Fibroblast of upper back skin (primary cell): ENCODE results near the gene LHPP.

Experiments
- DNase-seq: peaks from one replicate; pipeline ENCODE4 v3.0.0-alpha.2; 2013

The LHPP gene

DNA sequence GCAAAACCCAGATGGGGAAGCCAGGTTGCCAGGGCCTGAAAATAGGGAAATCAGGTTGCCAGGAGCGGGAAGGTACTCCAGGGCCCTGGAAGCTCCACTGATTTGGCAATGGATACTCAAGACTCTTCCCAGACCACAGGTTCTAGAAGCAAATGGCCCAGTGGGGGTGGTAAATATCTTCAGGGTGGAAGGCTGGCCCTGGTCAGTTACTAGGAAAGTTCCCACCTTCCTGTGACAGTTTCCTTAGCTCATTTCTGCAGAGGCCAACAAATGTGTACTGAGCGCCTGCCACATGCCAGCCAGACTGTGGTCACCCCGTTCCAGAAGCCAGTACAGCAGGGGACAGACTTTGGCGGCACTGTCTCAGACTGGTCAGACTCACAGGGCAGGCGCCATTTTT lies 168.9 kb downstream of the LHPP start:
- no peak for DNase-seq

DNA sequence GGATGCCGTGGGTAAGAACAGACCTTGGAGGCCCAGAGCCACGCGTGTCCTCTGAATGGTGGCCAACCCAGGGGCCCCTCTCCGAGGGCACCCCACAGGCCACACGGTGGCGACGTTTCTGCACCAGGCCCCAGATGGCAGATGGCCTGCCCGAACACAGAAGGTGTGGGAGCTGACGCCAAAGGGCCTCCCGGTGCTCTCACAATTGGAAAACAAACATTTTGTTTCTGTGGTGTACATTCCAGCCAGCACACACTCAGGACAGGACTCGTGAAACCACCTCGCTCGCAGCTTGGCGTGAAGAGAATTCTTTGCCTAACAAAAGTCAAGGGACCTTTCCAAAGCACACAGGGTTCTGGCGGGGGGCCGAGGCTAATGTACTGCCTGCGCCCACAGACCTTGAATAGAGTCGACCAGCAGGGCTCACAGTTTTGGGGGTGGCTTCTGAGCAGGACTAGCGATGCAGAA lies 170.5 kb downstream of the LHPP start:
- no peak for DNase-seq

DNA sequence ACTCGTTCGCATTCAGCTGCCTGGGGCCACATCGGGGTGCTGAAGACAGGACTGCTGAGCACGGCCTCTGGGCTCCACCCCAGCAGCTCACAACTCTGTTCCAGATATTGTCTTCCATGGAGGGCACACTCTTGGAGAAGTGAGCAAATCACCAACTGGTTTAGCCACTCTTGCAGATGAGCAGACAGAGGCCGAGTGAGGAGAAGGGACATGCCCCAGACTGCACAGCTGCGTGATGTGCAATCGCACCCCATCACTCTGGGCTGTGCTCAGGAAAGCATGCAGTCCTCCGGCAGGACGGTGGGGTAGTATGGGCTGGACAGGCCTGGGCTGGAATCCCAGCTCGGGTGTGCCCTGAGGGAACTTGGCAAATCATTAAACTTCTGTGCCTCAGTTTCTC lies 170.9 kb downstream of the LHPP start:
- no peak for DNase-seq

DNA sequence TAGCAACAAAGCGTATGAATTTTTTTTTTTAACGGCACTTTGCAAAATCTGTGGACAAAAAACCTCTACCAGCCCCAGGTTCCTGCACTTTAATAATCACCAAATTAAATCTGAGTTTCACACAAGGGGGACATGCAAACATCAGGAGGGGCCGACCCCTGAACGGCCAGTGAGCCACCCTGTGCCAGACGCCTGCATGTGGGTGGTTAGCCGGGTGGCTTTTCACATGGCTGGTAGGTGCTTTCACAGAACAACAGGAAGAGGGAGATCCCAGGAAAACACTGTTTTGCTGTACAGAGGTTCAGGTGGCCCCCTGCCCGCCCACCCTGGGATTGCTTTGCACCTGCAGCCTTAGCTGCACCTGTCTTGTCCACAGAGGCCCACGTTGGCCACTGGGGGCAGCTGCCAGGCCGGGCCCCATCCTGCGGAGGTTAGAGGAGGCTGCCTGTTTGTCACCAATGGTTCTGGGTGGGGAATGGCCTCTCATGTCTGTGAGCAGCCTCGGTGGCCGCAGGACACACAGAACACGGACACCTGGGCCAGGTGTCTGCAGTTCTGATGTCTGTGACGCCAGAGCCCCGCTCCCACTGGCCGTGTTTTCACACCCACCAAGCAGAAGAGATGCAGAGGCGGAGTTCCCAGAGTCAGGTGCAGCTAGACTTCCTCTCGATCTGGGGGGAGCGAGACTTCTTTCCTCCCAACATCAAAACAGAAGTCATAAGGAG lies 174.8 kb downstream of the LHPP start:
- DNase-seq = no peak

DNA sequence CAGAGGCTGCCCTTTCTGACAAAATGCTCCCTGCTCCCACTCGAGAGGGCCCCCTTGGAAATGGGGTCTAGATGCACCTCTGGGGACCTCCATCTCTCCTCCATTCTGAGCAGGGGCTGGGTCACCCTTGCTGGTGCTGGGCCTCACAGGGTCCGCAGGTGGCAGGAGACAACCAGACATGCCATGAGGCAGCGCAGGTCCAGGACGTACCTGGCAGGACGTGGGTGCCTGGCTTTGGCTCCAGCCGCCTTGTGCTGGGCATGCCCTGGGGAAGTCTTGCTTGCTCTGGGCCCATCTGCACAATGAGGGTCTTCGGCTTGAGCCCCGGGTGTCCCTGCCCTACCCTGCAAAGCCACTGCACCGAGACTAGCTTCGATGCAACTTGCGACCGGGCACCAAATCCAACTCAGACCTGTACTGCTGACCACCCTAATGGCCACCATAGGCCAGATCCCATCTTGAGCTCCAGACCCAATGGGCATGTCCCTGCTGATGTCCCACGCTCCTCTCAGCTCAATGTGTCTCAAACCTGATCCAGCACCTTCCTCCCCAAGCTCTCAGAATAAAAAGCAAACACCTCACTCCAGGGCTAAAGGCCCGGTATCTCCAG lies 175.6 kb downstream of the LHPP start:
- DNase-seq = no peak

DNA sequence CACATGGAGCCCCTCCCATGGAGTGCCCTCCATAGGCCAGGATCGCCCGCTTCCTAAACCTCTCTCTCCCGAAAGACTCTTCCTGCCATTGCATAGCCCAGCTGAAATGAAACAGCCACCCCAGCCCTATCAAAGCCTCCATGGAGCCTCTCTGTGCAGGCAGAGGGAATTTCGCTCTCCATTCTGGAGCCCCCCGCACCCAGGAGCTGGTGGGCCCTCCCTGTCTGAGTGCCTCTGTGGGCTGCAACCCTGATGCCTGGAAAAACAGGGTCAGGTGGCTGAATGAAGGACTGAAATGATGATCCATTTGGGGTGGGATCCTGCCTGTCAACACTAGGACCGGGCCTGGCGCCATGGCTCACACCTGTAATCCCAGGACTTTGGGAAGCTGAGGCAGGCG lies 176.1 kb downstream of the LHPP start:
- DNase-seq = no peak

DNA sequence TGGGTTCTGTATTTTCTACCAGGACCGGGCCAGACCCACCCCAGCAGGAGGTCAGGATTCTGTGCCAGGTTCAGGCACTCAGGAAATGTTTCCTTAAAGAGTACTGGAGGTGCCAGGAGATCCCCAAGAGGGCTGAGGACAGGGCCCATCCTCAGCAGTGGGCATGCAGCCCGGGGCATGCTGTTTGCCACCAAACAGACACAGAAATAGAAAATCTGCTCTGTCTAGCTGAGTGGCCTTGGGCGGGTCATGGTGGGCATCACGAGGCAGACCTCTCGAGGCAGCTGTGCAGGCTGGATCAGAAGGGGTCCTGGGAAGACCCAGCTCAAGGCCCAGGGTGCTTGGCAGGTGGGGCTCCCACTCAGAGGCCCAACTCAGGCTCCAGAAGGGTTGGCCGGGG lies 177.6 kb downstream of the LHPP start:
- no peak for DNase-seq

DNA sequence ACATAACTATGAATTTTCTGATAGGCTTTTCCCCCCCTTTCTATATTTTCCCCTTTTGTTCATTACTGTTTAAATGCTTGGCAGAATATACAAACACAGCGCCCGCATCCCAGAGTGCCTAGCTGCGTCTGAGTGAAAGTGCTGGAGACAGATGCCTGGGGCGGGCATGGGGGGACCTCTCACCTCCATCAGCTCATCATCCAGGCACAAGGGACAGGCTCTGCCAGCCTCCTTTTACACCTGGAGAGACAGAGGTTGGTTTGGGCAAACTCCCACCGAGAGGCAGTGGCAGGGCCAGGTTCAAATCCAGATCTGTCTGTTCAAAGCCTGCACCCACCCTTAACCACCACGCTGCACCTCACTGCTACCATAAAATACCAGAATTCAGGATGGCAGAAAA lies 178.0 kb downstream of the LHPP start:
- DNase-seq = no peak

DNA sequence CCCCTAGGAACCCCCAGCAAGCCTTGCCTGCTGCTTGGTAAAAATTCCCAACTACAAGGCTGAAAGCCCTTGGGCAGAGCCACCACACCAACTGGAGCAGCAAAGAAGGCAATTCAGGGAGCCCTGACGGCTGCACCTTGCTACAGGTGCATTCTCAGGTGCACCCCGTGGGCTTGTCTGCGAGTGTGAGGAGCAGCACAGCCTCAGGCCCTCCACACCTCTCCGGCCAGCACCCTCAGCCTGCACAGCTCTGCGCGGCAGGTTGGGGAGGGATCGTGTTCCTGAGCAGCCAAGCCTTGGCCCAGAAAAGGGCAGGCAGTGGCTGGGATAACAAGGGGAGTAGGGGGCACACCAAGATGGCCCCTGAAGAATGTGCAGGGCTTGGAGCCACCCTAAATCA lies 178.4 kb downstream of the LHPP start:
- no peak for DNase-seq

DNA sequence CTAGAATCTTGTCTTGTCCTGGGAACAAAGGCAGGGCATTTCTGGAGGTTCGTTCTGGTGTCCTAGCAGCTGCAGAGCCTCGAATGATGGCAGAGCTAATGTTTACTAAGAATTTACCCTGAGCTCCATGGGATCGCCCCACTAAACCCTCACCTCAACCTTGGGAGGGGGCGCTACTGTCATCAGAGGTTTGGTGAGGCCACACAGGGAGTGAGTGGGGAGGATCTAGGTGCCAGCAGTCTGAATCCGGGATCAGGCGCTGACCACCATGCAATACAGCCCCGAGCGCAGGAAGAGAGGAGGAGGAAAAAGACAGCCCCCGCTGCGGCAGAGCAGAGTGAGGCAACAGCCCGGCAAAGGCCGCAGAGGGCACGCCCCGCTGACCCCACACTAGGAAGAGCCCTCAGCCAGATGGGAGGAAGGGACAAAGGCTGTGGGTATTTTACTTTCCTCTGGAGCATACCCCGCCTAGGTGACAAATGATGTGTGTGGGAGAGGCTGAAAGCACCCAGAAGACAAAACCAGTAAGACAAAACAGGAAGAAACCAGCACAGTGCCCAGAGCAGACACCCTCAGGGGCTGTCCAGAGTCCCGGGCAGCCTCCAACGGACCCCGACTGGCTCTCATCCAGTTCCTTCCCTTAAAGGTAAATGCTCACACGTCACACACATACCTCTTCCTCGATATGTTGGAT lies 179.1 kb downstream of the LHPP start:
- DNase-seq = no peak

DNA sequence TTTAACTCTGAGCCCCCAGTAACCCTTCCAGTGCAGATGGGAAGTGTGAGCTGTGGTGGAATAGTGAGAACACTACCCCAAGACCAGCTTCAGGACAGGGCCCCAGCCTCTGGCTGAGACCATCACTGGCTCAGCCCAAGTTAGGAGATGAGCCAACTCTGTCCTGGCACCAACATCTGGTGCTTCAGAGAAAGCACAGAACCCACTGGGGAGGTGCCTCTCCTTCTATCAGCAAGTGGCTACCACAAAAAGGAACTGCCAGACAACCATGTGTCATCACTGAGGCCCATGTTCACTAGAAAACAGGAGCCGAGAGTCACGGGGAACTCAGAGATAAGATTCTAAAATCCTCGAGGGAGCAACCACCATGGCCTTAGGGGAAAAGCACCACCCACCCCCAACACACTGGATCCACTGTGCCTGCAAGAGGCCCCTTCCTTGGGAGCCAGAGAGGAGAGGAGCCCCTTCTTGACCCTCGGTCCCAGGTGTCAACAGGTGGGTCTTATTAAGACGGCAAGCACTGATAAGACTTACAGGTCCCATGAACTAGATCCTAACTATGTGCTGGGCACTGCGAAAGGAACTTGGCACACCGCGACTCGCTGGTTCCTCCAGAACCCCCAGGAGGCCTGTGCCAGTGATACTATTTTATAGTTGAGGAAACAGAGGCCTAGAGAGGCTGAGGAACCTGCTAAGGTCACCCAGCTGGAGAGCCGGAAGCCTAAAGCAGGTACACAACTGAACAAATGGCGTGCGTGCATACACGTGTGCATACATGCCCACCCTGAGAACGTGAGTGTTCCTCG lies 179.9 kb downstream of the LHPP start:
- DNase-seq = peak; percentile 27

DNA sequence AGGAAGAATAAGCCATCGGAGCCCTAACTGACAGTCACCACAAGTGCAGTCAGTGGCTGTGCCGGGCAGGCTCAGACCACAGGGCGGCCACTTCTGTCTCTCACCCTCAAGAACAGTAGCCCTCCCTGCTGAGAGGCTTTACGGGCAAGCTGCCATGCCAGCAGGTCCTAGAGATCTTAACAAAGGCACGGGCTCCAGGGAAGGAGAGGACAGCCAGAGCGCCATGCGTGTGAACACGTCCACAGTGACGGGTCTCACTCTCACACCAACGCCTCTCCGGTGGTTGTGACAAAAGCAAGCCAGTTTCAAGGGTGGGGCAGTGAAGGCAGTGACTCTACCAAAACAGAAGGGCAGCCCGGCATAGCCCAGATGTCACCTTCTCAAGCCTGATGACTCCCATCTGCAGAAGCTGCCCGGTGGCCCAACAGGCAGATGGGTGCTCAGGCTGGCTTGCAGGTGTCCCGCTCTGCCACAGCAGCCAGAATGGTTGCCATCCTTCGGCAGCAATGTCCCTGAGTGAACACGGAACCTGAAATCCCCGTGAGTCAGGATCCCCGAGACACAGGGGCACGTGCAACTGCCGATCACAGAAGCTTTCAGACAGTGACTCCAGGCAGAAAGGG lies 180.6 kb downstream of the LHPP start:
- DNase-seq = no peak

DNA sequence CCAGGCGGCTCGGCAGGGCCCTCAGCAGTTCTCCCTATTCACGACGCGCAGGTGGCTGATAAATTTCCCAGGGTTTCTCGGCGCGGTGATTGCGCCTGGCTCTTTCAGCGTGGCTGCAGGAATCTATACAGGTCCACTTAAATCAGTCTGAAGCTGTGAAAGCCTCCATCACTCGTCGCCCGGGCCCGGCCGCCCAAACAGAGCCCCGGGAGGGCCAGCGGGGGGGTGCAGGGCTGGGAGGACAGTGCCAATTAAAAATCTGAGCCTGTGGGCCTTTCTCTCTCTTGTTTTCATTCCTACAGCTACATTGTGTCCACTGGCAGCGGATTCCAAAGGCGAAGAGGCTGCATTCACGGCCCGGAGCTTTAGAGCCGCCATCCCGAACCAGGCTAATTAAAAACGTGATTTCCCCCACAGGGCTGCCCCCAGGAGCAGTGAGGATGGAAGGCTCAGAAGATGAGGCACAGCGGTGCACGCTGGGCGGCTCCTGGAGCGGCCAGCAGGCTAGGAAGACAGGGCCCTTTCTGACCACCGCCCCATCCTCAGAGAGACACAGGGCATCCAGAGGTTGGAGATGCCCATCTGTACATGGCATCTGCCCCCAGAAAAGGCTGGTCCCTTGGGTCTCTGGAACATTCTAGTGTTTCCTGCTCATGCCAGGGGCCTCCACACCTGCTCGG lies 181.8 kb downstream of the LHPP start:
- DNase-seq = no peak

DNA sequence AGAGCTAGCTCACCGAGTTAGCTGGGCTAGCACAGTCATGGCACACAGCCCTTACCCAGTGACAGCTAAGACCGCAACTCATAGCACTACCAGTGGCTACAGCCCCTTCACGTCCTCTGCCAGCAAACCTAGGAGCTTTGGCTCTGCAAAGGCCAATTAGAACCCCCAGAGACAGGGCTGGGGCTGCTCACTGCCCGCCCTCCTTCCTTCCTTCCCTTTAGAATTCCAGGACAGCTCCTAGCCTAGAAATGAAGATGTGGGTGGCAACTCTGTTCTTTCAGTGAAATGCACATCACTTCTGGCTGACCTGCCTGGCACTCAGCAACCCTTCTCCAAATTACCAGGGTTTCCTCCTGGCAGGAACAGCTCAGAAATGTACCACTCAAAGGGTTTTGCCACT lies 182.6 kb downstream of the LHPP start:
- no peak for DNase-seq

DNA sequence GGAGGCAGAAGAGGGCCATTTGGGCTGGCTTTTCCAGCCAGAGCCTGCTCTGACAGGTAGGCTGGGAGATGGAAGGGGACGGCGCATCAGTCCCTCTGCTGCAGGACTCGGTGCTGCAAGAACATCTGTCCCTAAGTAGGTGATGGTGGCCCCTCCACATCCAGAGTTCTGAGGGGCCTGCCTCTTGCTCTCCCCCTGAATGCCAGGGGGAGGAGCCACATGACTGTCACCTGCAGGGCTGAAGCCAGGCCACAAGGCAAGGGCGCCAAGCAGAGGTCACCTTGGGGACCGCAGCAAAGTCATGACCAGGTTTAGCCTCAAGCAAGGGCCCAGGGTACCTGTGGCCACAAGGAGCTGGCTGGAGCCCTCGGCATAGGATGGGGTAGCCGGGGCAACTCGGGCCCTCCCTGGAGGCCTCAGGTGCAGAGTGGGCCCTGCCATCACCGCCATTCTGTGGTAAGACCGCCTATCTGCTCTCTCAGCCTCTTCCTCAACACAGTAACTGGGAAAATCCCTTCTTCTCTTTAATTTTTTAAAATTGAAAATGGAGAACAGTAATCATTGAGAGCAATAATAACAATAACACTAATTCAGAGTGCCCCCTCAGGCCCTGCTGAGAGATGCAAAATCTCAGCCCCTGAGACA lies 183.3 kb downstream of the LHPP start:
- DNase-seq = no peak

DNA sequence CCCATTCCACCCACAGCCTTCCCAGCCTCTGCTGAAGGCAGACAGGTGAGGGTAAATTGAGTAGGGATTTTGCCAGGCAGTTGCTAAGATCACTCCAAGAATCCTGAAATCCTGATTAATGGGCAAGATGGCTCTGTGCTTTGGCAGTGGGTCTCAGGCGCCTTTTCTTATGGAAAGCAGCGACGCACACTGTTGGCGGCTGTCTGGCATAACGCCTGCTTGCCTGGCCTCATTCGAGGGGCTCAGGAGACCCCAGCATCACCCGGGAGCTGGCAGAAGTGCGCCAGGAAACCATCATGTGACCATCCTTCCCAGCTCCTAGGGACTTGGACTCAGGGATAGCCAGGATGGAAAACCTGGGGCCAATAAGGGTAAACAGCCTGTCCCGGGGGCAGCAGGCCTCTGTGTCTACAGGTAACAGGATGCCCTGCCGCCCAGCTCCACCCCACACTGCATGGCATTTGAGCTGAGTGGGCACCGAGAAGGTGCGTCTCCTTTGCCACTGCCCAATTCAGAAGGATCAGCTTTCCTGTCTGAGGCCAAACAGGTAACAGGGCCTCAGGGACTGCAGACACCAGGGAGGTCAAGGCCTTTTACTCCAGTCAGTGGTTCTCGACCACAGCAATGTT lies 184.0 kb downstream of the LHPP start:
- DNase-seq = no peak

DNA sequence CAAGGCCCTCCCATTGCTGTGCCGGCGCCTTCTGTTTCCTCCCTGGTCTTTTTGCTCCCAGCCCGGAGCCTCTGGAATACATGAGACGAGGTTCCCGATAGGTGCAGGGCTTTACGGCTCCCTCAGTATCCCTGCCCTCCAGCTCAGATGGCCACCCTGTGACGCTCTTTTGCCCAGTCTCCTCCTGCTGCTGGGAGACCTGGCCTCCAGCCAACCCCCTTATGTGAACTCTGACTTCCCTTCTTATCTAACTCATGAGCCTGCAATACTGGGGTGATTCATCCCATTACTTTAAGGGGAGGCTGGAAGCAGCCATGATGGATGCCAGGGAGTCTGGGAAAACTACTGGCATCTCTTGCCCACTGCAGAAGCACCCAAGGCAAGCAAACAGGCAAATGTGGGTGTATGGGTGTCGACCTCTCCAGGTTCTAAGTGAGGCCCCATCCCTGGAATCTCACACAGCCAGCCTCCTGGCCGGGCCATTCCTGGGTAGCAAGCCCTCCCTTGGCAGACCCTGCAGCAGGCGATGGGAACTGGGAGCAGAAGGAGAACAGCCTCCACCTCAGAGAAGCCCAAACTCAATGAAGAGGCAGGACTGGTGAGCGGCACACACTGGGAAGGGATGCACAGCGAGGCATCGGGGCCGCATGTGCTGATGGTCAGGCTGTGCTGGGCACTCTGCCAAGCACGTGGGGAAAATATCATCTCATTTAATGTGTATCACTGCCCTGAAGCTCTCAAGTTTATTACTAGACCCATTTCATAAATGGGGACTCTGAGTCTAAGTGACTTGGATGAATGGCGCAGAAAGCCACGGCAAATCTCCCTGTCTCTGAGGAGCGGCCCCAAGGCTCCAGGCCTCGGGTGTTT lies 185.1 kb downstream of the LHPP start:
- peak; percentile 69 for DNase-seq

DNA sequence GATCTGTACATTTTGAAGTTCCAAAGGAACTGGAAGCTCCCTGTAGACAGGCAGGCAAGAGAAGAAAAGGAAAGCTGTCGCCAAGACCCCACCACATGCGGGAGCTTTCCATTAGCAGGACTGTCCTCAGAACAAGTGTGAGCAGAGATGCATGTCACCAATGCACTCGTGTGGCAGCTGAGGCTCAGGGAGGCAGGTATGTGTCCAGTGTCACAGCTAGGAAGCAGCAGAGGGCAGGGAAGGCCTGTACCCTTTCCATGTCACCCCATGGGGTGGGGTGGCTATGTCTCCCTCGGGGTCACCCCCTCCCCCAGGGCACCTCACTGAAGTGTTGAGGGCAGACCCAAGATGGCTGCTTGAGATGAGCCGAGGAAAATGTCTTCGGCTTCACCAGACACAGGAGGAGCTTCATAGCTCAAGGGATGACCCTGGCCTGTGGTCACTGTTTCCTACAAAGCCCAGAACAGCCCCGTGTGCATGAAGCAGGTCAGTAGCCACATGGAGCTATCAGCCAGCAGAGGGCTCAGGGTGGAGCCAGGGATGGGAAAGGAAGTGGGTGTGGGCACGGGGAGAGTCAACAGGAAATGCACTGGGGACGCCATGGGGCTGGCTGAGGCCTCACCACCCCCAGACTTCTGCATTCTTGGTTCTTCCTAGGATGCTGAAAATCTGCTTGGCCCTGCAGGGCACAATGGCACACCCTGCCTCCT lies 186.0 kb downstream of the LHPP start:
- DNase-seq = no peak

DNA sequence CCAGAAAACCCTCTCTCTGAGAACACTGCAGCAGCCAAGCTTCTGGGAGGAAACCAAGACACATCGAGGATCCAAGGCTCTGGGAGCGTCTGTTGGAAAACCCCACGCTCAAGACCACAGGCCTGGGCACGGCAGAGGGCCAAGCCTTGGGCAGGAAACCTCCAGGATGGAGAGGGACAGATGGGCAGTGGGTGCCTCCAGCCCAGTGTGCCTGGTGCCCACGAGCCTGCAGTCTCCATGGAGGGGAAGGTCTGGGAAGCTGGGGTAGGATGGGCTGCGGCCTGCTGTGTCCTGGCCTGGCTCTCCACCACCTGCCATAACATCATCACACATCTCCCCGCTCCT lies 186.5 kb downstream of the LHPP start:
- DNase-seq = no peak

DNA sequence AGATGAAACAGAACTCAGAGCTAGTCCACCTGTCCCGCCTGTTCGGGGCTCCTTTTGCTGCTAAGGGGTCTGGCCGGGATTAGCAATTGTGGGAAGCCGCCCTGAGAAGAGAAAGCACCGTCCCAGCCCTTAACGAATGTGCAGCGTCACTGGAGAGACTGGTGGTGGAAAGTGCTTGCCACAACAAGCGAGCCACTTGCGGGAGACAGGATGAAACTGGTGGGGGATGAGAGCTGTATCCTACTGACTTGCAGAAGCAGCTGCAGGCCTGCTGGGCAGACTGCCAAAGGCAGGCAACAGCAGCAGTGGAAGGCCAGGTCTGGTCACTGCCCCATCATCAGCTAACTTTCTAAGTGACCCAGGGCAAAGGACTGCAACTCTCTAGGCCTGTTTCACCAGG lies 187.1 kb downstream of the LHPP start:
- DNase-seq = peak; percentile 80
